HG02759 (cell line): ENCODE results near the gene COX7B2.
A peak's percentile ranks its signal among the peaks of the same experiment; 100 is the strongest.

Experiments
- ATAC-seq: cut with Tn5 transposase; IDR thresholded peaks from one replicate; pipeline ENCODE4 v1.9.1; 2021; ENCODE audit warnings: mild to moderate bottlenecking, moderate library complexity; ENCODE audit not compliant: unreplicated experiment

Gene COX7B2

GRCh38 chr4:46909078-46909477 lies at the start of gene COX7B2:
Gene COX7B2 (minus strand): TSS chr4:46909245. CDS start chr4:46735192, 174,053 bp downstream.
- no peak for ATAC-seq

GRCh38 chr4:46956451-46956850 lies 47.4 kb upstream of the COX7B2 start:
- ATAC-seq: no peak

GRCh38 chr4:46955601-46956000 lies 46.6 kb upstream of the COX7B2 start:
- ATAC-seq: no peak

DNA sequence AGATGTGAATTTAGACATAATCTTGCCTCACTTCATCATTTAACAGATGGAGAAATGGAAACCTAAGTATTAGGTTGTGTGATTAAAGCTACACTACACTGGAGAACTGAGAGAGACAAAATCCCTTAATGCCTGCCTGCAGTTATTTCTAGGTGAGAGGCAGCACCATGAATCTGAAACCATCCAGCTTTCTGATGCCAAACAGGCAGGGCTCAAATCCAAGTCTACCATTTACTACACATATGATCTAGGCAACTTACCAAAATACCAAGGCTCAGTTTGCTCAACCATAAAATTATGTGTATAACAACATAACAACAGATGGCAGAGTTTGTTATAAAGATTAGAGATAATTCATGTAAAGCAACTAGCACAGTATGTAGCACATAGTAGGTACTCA lies 45.6 kb upstream of the COX7B2 start:
- ATAC-seq: no peak

DNA sequence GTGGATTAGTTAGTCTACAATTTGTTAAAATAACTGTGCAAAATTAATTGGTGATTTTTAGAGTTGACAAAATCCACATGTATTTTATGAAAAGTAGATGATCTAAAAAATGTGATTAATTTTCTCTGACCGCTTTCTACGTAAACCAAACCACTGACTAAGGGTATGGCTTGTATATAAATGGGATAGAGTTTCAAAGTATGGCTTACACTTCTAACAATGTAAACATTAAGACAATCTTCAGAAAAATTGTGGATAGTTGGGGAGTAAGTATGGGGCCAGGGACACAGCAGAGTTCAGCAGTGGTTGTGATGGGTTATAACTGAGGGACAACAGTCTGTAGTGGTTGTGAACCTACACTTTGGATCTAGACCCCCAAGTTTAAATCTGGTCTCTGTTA lies 44.5 kb upstream of the COX7B2 start:
- ATAC-seq: no peak

- ATAC-seq: no peak
Observed at GRCh38 chr4:46952451-46952850, 43.4 kb upstream of the COX7B2 start.

- no peak for ATAC-seq
Observed at GRCh38 chr4:46950826-46951225, 41.8 kb upstream of the COX7B2 start.

DNA sequence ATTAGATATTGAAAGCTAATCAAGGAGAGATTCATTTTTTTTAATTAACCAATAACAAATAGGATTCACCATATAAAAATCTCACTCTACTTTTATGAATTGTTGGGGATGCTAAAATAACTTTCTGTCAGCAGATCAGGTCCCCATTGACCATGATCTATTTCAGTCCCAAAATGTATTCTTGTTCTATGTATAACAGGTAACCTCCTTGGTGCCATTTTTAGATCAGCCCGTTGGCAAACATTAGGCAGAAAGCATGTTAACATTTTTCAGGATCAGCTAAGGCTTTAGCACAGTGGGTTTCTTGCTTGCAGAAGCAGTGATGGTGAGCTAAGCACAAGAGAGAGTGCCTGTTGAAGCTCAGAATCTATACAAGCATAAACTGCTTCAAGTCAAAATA lies 40.8 kb upstream of the COX7B2 start:
- ATAC-seq: no peak

- ATAC-seq: no peak
Observed at GRCh38 chr4:46947541-46947940, 38.5 kb upstream of the COX7B2 start.

GRCh38 chr4:46946919-46947536 lies 38.0 kb upstream of the COX7B2 start:
- no peak for ATAC-seq

DNA sequence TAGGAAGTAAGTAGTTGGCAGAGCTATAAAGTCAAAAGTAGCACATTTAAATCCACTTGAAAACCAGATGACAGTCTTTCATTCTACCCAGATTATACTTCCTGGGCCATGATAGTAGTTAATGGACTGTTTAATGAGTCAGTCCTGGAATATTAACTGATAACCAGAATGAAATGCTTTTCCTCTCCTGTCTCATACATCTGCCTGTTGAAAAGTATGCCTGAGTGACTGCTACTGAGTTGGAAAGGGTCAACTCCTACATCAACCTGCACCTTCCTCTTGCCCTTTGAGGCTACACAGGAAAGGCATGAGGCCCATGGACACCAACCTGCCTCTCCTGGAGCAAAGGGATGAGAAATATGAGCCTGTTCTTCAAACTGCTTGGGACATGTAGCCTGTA lies 36.0 kb upstream of the COX7B2 start:
- ATAC-seq: no peak

- no peak for ATAC-seq
Observed at GRCh38 chr4:46944345-46944744, 35.3 kb upstream of the COX7B2 start.

DNA sequence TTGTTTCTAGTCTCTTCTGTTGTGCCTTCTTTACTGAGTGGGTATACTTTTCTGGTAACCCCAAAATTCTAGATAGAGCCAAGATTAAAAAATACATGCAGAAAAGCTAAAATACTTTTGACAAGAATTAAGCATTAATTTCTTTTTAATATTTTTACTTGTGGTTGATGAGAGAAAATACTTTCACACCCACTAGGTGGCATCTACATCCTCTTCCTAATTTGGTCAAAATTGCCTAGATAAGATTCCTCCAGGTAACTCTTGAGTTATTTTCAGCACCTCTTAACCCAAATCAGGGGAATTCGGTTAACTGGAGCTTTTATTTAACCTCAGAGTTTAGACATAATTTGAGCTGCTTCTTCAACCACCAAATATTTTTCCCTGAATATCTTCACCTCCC lies 28.4 kb upstream of the COX7B2 start:
- ATAC-seq: no peak

- ATAC-seq: no peak
Observed at GRCh38 chr4:46934726-46935125, 25.7 kb upstream of the COX7B2 start.

DNA sequence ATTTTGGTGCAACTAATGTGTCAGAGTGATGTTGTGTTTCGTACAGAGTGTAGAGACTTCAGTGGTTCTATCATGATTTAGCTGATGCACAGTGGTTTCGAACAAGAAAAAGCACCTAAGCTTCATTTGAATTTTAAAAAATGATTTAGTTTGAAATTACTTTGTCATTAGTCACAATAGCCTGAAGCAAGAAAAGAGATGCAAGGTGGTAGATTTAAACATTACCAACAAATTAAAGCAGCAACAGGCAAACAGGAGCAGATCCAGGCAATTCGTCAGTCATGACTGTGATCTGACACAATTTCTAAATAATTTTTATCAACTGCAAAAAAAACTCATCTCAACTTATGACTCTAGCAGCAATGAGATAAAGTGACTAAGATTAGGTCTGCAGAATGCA lies 24.6 kb upstream of the COX7B2 start:
- ATAC-seq: no peak

DNA sequence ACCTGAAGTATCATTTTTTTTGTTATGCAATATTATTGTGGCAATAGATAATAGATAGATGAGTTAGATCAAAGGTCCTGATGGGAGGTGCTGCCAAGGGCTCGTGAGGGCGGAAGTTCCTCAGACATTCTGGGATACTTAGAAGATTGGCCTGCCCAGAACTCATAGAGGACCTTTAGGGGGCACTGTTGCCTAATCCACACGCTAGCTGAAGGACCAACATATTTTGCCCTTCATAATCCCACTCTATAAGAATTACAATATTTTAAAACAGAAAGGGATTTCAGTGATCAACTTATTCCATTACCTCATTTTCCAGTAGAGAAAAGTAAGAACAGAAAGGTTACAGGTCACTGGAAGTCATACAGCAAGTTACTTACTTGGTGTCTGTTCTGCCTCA lies 22.9 kb upstream of the COX7B2 start:
- ATAC-seq: peak; percentile 90

- no peak for ATAC-seq
Observed at GRCh38 chr4:46930891-46931290, 21.8 kb upstream of the COX7B2 start.

- no peak for ATAC-seq
Observed at GRCh38 chr4:46927201-46927600, 18.2 kb upstream of the COX7B2 start.

GRCh38 chr4:46924789-46925529 lies 15.9 kb upstream of the COX7B2 start:
- ATAC-seq: no peak

GRCh38 chr4:46922205-46922604 lies 13.2 kb upstream of the COX7B2 start:
- ATAC-seq: no peak

DNA sequence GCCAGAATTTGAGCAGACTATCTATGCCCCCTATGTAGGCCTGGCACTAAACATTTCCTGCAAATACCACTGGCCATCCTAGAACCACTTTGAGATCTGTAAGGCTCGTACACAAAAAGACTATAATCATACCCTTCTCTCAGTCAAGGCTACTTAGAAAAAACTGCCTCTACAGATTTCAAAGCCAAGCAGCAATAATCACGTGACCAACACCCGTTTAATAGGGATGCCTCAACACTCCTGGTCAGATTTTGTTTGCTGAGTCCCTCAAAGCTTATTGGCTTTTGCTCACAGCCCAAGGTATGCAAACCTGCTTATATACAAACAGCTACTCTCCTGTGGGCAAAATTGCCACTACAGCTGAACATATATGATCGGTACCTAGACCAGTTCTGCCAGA lies 897 bp downstream of the COX7B2 start:
- no peak for ATAC-seq

DNA sequence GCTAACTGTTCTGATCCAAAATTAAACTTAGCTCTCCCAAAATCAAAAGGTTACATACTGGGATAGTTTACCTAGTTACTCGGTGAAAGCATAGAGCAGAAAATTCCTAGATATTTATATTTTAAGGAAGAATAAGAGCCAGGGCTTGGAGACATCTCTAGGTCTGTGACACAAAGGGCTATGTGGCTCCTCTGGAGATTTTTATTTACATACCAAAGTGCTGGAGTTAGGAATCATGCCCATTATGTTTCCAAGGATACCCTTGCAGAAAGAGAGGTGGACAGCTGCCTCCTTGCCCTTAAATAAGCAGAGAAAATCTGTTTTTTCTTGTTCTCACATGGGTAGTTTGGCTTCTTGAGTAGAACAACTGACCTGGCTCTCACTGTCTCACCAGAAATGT lies 9.0 kb downstream of the COX7B2 start:
- no peak for ATAC-seq

DNA sequence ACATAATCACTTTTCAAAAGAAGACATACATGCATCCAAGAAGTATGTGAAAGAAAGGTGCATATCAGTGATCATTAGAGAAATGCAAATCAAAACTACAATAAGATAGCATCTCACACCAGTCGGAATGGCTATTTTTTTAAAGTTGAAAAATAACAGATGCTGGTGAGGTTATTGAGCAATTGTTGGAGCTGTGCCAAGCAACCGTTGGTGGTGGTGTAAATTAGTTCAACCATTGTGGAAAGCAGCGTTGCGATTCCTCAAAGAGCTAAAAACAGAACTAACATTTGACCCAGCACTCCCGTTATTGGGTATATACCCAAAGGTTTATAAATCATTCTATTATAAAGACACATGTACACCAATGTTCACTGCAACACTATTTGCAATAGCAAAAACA lies 14.2 kb downstream of the COX7B2 start:
- ATAC-seq: no peak
